GM12878 (cell line): ENCODE results near the gene PSMA8. TPM values are rescaled to one million over a fixed set of nuclear protein-coding genes. Genes with fewer than 3 reads are reported as not detected.

Source experiments
- BACH1 ChIP-seq: fragments of 450-650 bp; IDR thresholded peaks from 2 replicates; pipeline ENCODE4 v1.6.1; 2017; ENCODE audit warnings: mild to moderate bottlenecking, borderline replicate concordance
- CBFB ChIP-seq: IDR thresholded peaks from 2 replicates; pipeline ENCODE4 v1.6.1; 2016; ENCODE audit warnings: antibody characterized with exemption, low read depth
- CBX3 ChIP-seq: fragments of 200-600 bp; sonication (generic); IDR thresholded peaks from 2 replicates; pipeline ENCODE4 v1.6.1; 2016; ENCODE audit warnings: low read depth, borderline replicate concordance
- CBX5 ChIP-seq: sonication (generic); IDR thresholded peaks from 2 replicates; pipeline ENCODE4 v1.6.1; 2016; ENCODE audit warnings: low read depth, moderate library complexity, mild to moderate bottlenecking, inconsistent platforms
- EED ChIP-seq: sonication (generic); IDR thresholded peaks from 2 replicates; pipeline ENCODE4 v1.6.1; 2016; ENCODE audit warnings: antibody characterized with exemption, low read depth
- EZH2 ChIP-seq: IDR thresholded peaks from 2 replicates; pipeline ENCODE4 v1.6.1; 2012; ENCODE audit warnings: low read depth, mild to moderate bottlenecking, control low read depth, inconsistent platforms, low read length, borderline replicate concordance; ENCODE audit not compliant: control insufficient read depth
- GATAD2B ChIP-seq: fragments of 450-650 bp; conservative IDR thresholded peaks from 2 replicates; pipeline ENCODE4 v1.6.1; 2017; ENCODE audit warnings: low read depth, mild to moderate bottlenecking, moderate library complexity
- HDAC6 ChIP-seq: fragments of 200-600 bp; sonication (generic); IDR thresholded peaks from one replicate; pipeline ENCODE4 v1.8.0; 2017; ENCODE audit warnings: antibody characterized with exemption; ENCODE audit not compliant: unreplicated experiment
- IKZF2 ChIP-seq, 2 experiments: fragments of 450-650 bp; IDR thresholded peaks; 2 replicates each; pipeline ENCODE4 v1.6.1; 2017; ENCODE audit warnings: mild to moderate bottlenecking in 2 of 2, moderate library complexity in 2 of 2
- JUND ChIP-seq: IDR thresholded peaks from 2 replicates; pipeline ENCODE4 v1.6.1; 2012; ENCODE audit warnings: low read depth, mild to moderate bottlenecking, low read length, improper control_type of control experiment, moderate library complexity
- KAT2A ChIP-seq: conservative IDR thresholded peaks from 2 replicates; pipeline ENCODE4 v1.6.1; 2011; ENCODE audit warnings: low read depth, low read length; ENCODE audit not compliant: control insufficient read depth
- MEF2A ChIP-seq: IDR thresholded peaks from 2 replicates; pipeline ENCODE4 v1.6.1; 2011; ENCODE audit warnings: low read depth, mild to moderate bottlenecking, low read length, moderate library complexity; ENCODE audit not compliant: insufficient read depth
- MEF2B ChIP-seq: fragments of 450-650 bp; IDR thresholded peaks from 2 replicates; pipeline ENCODE4 v1.6.1; 2018; ENCODE audit warnings: mild to moderate bottlenecking, moderate library complexity; ENCODE audit not compliant: partially characterized antibody, poor library complexity, severe bottlenecking
- MTA2 ChIP-seq: fragments of 450-650 bp; IDR thresholded peaks from 2 replicates; pipeline ENCODE4 v1.6.1; 2016; ENCODE audit warnings: low read depth, mild to moderate bottlenecking, moderate library complexity
- NFIC ChIP-seq: IDR thresholded peaks from 2 replicates; pipeline ENCODE4 v1.6.1; 2012; ENCODE audit warnings: low read depth, mild to moderate bottlenecking, inconsistent platforms, low read length, moderate library complexity
- NFYA ChIP-seq: IDR thresholded peaks from 2 replicates; pipeline ENCODE4 v1.6.1; 2011; ENCODE audit warnings: low read depth, mild to moderate bottlenecking, low read length, improper control_type of control experiment, borderline replicate concordance
- NFYB ChIP-seq: IDR thresholded peaks from 2 replicates; pipeline ENCODE4 v1.6.1; 2011; ENCODE audit warnings: low read depth, mild to moderate bottlenecking, low read length, improper control_type of control experiment, moderate library complexity; ENCODE audit not compliant: insufficient read depth
- NR2C1 ChIP-seq: fragments of 450-650 bp; IDR thresholded peaks from 2 replicates; pipeline ENCODE4 v1.6.1; 2017; ENCODE audit warnings: antibody characterized with exemption, mild to moderate bottlenecking, moderate library complexity
- POLR2AphosphoS5 ChIP-seq: IDR thresholded peaks from 2 replicates; pipeline ENCODE4 v1.6.1; 2011; ENCODE audit warnings: mild to moderate bottlenecking, low read length, inconsistent platforms
- RAD51 ChIP-seq: fragments of 450-650 bp; IDR thresholded peaks from 2 replicates; pipeline ENCODE4 v1.6.1; 2016; ENCODE audit warnings: moderate library complexity, mild to moderate bottlenecking, inconsistent platforms
- SMAD1 ChIP-seq: fragments of 450-650 bp; IDR thresholded peaks from 2 replicates; pipeline ENCODE4 v1.6.1; 2018; ENCODE audit warnings: mild to moderate bottlenecking, low read depth; ENCODE audit not compliant: partially characterized antibody
- SUZ12 ChIP-seq: fragments of 200-600 bp; sonication (generic); IDR thresholded peaks from one replicate; pipeline ENCODE4 v1.6.1; 2018; ENCODE audit warnings: antibody characterized with exemption, mild to moderate bottlenecking; ENCODE audit not compliant: unreplicated experiment
- TAF1 ChIP-seq: IDR thresholded peaks from 2 replicates; pipeline ENCODE4 v1.6.1; 2011; ENCODE audit warnings: mild to moderate bottlenecking, low read depth, low read length, borderline replicate concordance
- ZBED1 ChIP-seq: IDR thresholded peaks from 2 replicates; pipeline ENCODE4 v1.6.1; 2016; ENCODE audit warnings: borderline replicate concordance
- ZNF207 ChIP-seq: fragments of 450-650 bp; IDR thresholded peaks from 2 replicates; pipeline ENCODE4 v1.6.1; 2014; ENCODE audit warnings: antibody characterized with exemption, mild to moderate bottlenecking, borderline replicate concordance
- polyA plus RNA-seq, 11 experiments: library from polyadenylated mRNA; depleted of rRNA in 4 of 11; unstranded in 6 of 11; stranded (reverse) in 5 of 11; fragments of >200 nt; fragmentation: Nextera tagmentation in 4 of 11; fragmentation: Illumina TruSeq in 1 of 11; extraction: Ambion mirVana in 4 of 11; extraction: Trizol in 1 of 11; gene quantifications; 1 replicate in 1 of 11; 2 replicates in 10 of 11; pipeline versions ENCODE4 v1.2.1 to v1.2.3, GENCODE V29; 2011 to 2016; ENCODE audit warnings: inconsistent platforms in 2 of 11, missing spikeins in 2 of 11, low read depth in 1 of 11
- total RNA-seq, 4 experiments: library from RNA; depleted of rRNA in 3 of 4; stranded (reverse); fragments of >200 nt in 3 of 4; fragmentation: Illumina TruSeq in 1 of 4; extraction: Trizol in 1 of 4; gene quantifications; 2 replicates each; pipeline versions ENCODE4 v1.2.1 to v1.2.3, GENCODE V29; 2013 to 2021
- TF ChIP-seq, protein P1 (sequence below): IDR thresholded peaks from 2 replicates; pipeline ENCODE4 v1.6.1; 2011; ENCODE audit warnings: mild to moderate bottlenecking, low read depth, low read length, moderate library complexity; ENCODE audit not compliant: insufficient replicate concordance
- TF ChIP-seq, protein P2 (sequence below): fragments of 450-650 bp; conservative IDR thresholded peaks from 2 replicates; pipeline ENCODE4 v1.6.1; 2017; ENCODE audit warnings: mild to moderate bottlenecking, moderate library complexity
- TF ChIP-seq, protein P3 (sequence below): IDR thresholded peaks from 2 replicates; pipeline ENCODE4 v1.6.1; 2012; ENCODE audit warnings: low read depth, low read length, improper control_type of control experiment

Gene PSMA8
- total and polyA plus RNA-seq, 10 of the 15 experiments (the other 5 are each of a cell fraction or from before 2014, with no cell fraction given): 0.07 to 0.15 (median 0.09) TPM; not detected in 6

DNA sequence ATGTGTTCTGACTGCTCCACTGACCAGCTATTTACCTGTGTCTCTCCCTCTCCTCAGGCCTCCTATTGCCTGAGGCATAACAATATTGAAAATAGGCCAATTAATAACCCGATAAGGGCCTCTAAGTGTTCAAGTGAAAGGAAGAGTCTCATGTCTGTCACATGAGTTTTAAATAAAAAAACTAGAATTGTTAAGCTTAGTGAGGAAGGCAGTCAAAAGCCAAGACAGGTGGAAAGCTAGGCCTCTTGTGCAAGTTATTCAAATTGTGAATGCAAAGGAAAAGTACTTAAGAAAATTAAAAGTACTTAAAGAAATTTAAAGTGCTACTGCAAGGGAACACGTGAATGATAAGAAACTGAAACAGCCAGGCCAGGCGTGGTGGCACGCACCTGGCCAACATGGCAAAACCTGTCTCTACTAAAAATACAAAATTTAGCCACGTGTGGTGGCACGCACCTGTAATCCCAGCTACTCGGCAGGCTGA is 47.7 kb downstream of the PSMA8 start (continued):
- no peak for TF ChIP-seq JUND
- TF ChIP-seq, protein P1, sequence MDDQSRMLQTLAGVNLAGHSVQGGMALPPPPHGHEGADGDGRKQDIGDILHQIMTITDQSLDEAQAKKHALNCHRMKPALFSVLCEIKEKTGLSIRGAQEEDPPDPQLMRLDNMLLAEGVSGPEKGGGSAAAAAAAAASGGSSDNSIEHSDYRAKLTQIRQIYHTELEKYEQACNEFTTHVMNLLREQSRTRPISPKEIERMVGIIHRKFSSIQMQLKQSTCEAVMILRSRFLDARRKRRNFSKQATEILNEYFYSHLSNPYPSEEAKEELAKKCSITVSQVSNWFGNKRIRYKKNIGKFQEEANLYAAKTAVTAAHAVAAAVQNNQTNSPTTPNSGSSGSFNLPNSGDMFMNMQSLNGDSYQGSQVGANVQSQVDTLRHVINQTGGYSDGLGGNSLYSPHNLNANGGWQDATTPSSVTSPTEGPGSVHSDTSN: no peak
- no peak for TF ChIP-seq TAF1
- TF ChIP-seq GATAD2B: no peak
- TF ChIP-seq POLR2AphosphoS5: no peak
- TF ChIP-seq HDAC6: no peak
- TF ChIP-seq, protein P2, sequence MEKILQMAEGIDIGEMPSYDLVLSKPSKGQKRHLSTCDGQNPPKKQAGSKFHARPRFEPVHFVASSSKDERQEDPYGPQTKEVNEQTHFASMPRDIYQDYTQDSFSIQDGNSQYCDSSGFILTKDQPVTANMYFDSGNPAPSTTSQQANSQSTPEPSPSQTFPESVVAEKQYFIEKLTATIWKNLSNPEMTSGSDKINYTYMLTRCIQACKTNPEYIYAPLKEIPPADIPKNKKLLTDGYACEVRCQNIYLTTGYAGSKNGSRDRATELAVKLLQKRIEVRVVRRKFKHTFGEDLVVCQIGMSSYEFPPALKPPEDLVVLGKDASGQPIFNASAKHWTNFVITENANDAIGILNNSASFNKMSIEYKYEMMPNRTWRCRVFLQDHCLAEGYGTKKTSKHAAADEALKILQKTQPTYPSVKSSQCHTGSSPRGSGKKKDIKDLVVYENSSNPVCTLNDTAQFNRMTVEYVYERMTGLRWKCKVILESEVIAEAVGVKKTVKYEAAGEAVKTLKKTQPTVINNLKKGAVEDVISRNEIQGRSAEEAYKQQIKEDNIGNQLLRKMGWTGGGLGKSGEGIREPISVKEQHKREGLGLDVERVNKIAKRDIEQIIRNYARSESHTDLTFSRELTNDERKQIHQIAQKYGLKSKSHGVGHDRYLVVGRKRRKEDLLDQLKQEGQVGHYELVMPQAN: no peak
- no peak for TF ChIP-seq SUZ12
- 0 out of 2 replicates have a peak, but pooled peaks have one; percentile 30 for TF ChIP-seq MTA2
- TF ChIP-seq, protein P3, sequence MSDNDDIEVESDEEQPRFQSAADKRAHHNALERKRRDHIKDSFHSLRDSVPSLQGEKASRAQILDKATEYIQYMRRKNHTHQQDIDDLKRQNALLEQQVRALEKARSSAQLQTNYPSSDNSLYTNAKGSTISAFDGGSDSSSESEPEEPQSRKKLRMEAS: no peak
- TF ChIP-seq NFIC: no peak
- no peak for TF ChIP-seq NFYB
- TF ChIP-seq CBX3: no peak
- no peak for TF ChIP-seq MEF2A
- TF ChIP-seq RAD51: no peak
- no peak for TF ChIP-seq ZNF207
- no peak for TF ChIP-seq KAT2A
- no peak for TF ChIP-seq CBFB
- TF ChIP-seq ZBED1: no peak
- TF ChIP-seq CBX5: no peak
- peak; percentile 30 to 39; a peak in 2 of 4 replicates for TF ChIP-seq IKZF2 (IDR thresholded peaks at IDR 0.05)
- no peak for TF ChIP-seq NR2C1
- TF ChIP-seq NFYA: no peak
- TF ChIP-seq BACH1: no peak
- TF ChIP-seq EED: no peak
- no peak for TF ChIP-seq SMAD1
- TF ChIP-seq MEF2B: peak; percentile 33
- TF ChIP-seq EZH2: no peak
